HFFc6 (cell line): ENCODE results near the gene ARID3C. TPM values are rescaled to one million over a fixed set of nuclear protein-coding genes. Genes with fewer than 3 reads are reported as not detected.

Experiments used
- DNase-seq: peaks from one replicate; pipeline ENCODE4 v3.0.0-alpha.2; 2018
- H3K27ac Mint-ChIP-seq: 2 replicates; pipeline ENCODE4 v1.8.0; 2020; ENCODE audit warnings: mild to moderate bottlenecking, mixed read lengths
- H3K27me3 Mint-ChIP-seq: 2 replicates; pipeline ENCODE4 v1.8.0; 2021; ENCODE audit warnings: mild to moderate bottlenecking, moderate library complexity, mixed read lengths; ENCODE audit not compliant: insufficient read depth
- H3K36me3 Mint-ChIP-seq: 2 replicates; pipeline ENCODE4 v1.8.0; 2021; ENCODE audit warnings: low read depth, mixed read lengths
- H3K4me1 Mint-ChIP-seq: 2 replicates; pipeline ENCODE4 v1.8.0; 2020; ENCODE audit warnings: low read depth, mixed read lengths
- H3K4me3 Mint-ChIP-seq: 2 replicates; pipeline ENCODE4 v1.8.0; 2020; ENCODE audit warnings: mild to moderate bottlenecking, moderate library complexity, mixed read lengths
- H3K9me3 Mint-ChIP-seq: 2 replicates; pipeline ENCODE4 v1.8.0; 2020; ENCODE audit warnings: mild to moderate bottlenecking, mixed read lengths
- CTCF ChIP-seq: fragments of 200-600 bp; sonication (generic); IDR thresholded peaks from 2 replicates; pipeline ENCODE4 v1.5.0; 2021; ENCODE audit warnings: antibody characterized with exemption, mild to moderate bottlenecking
- total RNA-seq, 6 experiments: library from RNA; stranded (reverse); fragmentation: NEBNext Ultra II Directional; extraction: Animal tissue kit (Norgen Biotek cat#: 25700); gene quantifications; 2 replicates in 1 of 6; 3 replicates in 5 of 6; pipeline ENCODE4 v1.2.3, GENCODE V29; 2021

The ARID3C gene
- total RNA-seq, 6 experiments from 2014 or later = 0.14 to 0.17 TPM; not detected in 4

GRCh38 chr9:34630402-34631154 is 1.7 kb upstream of the ARID3C start:
- DNase-seq = no peak
- Mint-ChIP-seq H3K27ac (no peak overlapping the region), H3K4me3 (no peak overlapping the region), H3K36me3 (0 out of 2 replicates have a peak, but pooled peaks cover 8% of the 10 kb centered on the region), H3K27me3 (peaks cover 37% of the 10 kb centered on the region), H3K4me1 (peaks cover 20% of the 10 kb centered on the region), H3K9me3 (no peaks in the 10 kb centered on the region)
- no peak for TF ChIP-seq CTCF

GRCh38 chr9:34629491-34629808 is 584 bp upstream of the ARID3C start:
- Mint-ChIP-seq H3K4me3 (peak overlapping the region; percentile 69), H3K27me3 (peaks cover 46% of the 10 kb centered on the region), H3K36me3 (no peaks in the 10 kb centered on the region), H3K27ac (no peak overlapping the region), H3K9me3 (no peaks in the 10 kb centered on the region), H3K4me1 (peaks cover 16% of the 10 kb centered on the region)
- no peak for TF ChIP-seq CTCF
- no peak for DNase-seq

- H3K4me3 Mint-ChIP-seq = peak overlapping the region; percentile 76
- DNase-seq = no peak
- H3K27me3 Mint-ChIP-seq = peaks cover 54% of the 10 kb centered on the region
- no peaks in the 10 kb centered on the region for H3K36me3 Mint-ChIP-seq
- TF ChIP-seq CTCF = no peak
- no peaks in the 10 kb centered on the region for H3K9me3 Mint-ChIP-seq
- no peak overlapping the region for H3K27ac Mint-ChIP-seq
- peaks cover 18% of the 10 kb centered on the region for H3K4me1 Mint-ChIP-seq
Measured at GRCh38 chr9:34627716-34628655, 880 bp downstream of the ARID3C start.

GRCh38 chr9:34625186-34625486 is 3.7 kb downstream of the ARID3C start:
- TF ChIP-seq CTCF = no peak
- Mint-ChIP-seq H3K27me3 (peaks cover 50% of the 10 kb centered on the region), H3K9me3 (no peaks in the 10 kb centered on the region), H3K36me3 (no peaks in the 10 kb centered on the region), H3K4me3 (no peak overlapping the region), H3K27ac (no peak overlapping the region), H3K4me1 (peaks cover 25% of the 10 kb centered on the region)
- no peak for DNase-seq

- Mint-ChIP-seq H3K36me3 (no peaks in the 10 kb centered on the region), H3K27ac (no peak overlapping the region), H3K9me3 (no peaks in the 10 kb centered on the region), H3K4me1 (peaks cover 30% of the 10 kb centered on the region), H3K4me3 (no peak overlapping the region), H3K27me3 (peaks cover 46% of the 10 kb centered on the region)
- no peak for TF ChIP-seq CTCF
- no peak for DNase-seq
Measured at GRCh38 chr9:34624475-34625185, 4.2 kb downstream of the ARID3C start.
